Measurements from ENCODE around the gene SNRNP40.

- no peak for TF ChIP-seq POLR2A (IDR thresholded peaks at IDR 0.05)
- TF ChIP-seq CTCF (IDR thresholded peaks at IDR 0.05): no peak
Measured at GRCh38 chr1:31327381-31327780, 30.8 kb upstream of the SNRNP40 start.
